HG03066 (cell line): Measurements from ENCODE around the gene EFNA5.
"Not testable (repeated sequence)": the region's sequence is repeated elsewhere in the genome, so short reads cannot be mapped to it uniquely, and the experiment has no call there.

Source experiments
- ATAC-seq: cut with Tn5 transposase; IDR thresholded peaks from one replicate; pipeline ENCODE4 v1.9.1; 2021; ENCODE audit warnings: low read depth; ENCODE audit not compliant: unreplicated experiment

Gene EFNA5

DNA sequence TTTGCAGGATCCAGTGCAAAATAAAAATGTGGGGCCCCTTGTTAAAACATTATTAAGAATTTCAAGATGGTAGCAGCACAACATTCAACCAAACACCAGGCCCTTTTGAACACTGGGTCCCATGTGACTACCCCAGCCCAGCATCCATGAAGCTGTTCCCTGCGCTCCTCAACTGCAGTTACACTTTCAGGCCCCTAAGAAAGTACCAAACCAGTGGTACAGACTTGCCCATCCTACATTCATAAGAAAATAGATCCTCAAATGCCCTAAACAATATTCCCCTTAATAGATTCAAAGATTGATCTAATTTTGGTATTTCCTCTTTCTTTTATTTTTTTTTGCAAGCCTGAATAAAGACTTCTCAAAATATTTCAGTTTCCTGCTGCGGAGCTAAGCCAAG lies 201.7 kb downstream of the EFNA5 start:
- no peak for ATAC-seq

- no peak for ATAC-seq
Measured at GRCh38 chr5:107468276-107468675, 202.5 kb downstream of the EFNA5 start.

- no peak for ATAC-seq
Measured at GRCh38 chr5:107467137-107467932, 203.4 kb downstream of the EFNA5 start.

DNA sequence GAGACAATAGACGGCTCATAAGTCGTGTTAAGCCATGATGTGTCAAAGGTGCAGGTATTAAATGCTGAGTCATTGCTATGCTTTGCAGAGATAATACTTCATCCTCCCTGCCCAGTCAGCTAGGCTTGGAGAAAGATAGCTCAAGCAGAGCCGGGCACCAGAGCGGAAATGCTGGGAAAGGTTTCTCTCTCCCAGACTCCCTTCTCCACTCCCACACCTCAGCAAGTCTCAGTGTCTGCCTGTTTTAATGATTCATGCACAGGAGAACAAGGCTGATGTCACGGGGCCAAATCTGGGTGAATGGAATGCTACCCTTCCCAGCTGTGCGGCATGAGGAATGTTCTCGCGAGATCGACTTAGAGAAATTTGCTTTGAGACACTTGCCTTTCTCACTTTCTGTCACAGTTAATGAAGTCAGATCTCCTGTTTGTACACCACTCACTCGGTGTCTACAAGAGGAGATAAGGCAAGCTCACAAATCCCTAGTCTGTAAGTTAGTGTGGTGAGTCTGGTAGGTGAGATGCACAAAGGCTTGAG lies 204.4 kb downstream of the EFNA5 start:
- no peak for ATAC-seq

DNA sequence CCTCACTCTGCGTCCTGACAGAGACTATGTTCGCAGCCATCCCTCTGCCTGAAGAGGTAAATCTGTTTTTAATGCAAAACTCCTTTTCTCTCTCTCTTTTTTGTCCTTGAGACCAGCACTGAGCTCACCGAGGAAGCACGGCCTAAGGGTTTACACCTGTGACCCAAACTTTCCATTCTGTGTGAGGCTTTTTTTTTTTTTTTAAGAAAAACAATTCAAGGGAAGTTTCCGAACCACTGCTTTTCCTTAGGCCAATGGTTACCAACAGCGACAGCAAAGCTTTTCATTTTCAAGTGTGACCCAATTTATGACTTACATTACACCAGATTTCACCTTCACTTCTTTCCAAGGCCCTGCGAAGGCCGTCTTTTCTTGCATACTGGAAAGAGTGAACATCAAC lies 205.9 kb downstream of the EFNA5 start:
- ATAC-seq: no peak

GRCh38 chr5:107464416-107464815 lies 206.3 kb downstream of the EFNA5 start:
- ATAC-seq: peak; percentile 47

GRCh38 chr5:107463731-107464130 lies 207.0 kb downstream of the EFNA5 start:
- no peak for ATAC-seq

DNA sequence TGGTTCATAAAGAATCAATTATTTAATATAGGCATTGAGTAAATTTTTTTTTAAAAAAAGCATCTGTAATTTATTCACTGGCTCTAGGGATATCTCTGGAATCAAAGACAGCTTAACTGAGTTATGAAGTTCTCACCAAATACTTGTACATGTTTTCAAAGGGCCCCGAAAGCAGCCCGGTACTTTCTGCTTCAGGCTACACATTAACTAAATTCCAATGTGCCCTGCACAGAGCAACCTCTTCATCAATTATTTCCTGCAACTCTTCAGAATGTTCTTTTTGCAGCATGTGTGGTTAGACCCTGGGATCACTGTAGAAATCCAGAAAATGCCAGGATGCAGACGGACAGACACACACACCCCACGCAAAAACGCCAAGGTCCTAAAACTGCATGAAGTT lies 209.0 kb downstream of the EFNA5 start:
- no peak for ATAC-seq

- ATAC-seq: no peak
Measured at GRCh38 chr5:107460789-107461188, 209.9 kb downstream of the EFNA5 start.

DNA sequence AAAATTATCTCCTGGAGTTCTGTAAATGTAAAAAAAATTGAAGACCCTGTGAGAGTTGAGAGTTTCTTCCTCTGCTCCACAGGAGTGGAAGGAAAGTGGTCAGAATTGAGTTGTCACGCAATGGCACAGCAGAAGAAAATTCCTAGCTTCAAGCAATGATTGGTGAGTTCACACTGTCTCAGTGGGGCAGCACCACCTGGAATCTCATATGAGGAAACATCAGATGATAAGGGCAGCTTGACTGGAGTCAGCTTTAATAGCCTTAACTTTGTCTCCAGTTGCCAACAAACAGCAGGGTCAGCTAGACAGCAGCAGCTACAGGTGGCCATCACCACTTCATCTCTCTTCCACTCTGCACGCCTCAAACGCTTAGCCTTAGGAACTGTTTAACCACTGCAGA lies 211.1 kb downstream of the EFNA5 start:
- no peak for ATAC-seq

GRCh38 chr5:107458322-107458721 lies 212.4 kb downstream of the EFNA5 start:
- no peak for ATAC-seq

GRCh38 chr5:107457881-107458280 lies 212.9 kb downstream of the EFNA5 start:
- ATAC-seq: no peak

- ATAC-seq: no peak
Measured at GRCh38 chr5:107457138-107457537, 213.6 kb downstream of the EFNA5 start.

- peak; percentile 82 for ATAC-seq
Measured at GRCh38 chr5:107456281-107456715, 214.4 kb downstream of the EFNA5 start.

DNA sequence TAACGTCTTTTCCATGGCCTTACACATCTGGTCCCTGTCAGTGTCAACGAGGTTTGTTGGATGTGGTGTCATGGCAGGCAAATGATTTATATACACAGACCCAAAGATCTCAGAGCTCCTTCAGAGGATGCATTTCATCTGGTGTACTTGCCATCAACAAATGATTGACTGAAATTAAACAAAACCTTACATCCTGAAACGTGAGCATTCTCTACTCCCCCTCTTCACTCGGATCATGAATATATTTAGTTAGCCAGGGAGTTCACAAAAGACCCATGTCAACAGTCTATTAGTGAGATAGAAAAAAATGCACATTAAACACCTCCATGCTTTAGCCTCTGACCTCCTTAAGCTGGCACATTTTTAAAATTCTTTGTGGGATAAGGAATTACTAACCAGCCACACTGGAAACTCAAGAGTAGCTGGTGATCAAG lies 215.6 kb downstream of the EFNA5 start:
- no peak for ATAC-seq

- not testable (repeated sequence) for ATAC-seq
Measured at GRCh38 chr5:107451827-107452226, 218.9 kb downstream of the EFNA5 start.

DNA sequence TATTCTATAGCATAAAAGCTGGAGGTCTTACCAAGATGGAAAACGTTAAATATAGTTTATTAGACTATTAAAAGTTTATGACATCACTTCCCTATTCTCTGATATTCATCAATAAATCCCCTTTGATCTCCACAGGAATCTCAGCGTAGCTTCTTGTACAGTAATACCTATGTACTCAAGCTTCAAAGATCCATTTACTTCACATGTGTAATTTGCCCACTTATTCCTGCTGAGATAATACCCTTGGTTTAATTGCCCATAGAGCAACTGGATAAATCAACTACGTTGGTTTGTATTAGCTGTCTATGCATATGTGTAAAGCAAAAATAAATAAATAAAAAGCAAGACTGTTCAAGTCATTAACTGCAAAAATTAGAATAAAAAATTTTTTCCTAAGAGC lies 219.7 kb downstream of the EFNA5 start:
- no peak for ATAC-seq

DNA sequence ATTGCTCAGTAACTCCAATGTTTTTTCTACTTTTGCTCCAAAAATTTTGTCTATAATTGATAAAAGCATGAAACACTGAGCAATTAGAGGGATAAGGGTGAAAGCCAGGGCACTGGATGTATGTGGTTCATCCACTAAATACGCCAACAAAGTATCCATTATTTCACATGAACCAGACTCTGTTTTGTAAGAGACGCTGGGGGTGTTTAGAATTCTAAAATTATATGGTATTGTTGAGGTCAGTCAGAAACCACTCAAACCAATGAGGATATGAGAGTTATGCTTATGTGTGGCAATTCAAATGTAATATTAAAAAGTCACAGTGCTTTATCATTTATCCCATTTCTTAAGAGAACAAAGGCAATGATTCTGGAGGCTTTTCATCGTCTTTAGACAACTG lies 220.2 kb downstream of the EFNA5 start:
- ATAC-seq: no peak

- ATAC-seq: no peak
Measured at GRCh38 chr5:107449369-107449768, 221.4 kb downstream of the EFNA5 start.

DNA sequence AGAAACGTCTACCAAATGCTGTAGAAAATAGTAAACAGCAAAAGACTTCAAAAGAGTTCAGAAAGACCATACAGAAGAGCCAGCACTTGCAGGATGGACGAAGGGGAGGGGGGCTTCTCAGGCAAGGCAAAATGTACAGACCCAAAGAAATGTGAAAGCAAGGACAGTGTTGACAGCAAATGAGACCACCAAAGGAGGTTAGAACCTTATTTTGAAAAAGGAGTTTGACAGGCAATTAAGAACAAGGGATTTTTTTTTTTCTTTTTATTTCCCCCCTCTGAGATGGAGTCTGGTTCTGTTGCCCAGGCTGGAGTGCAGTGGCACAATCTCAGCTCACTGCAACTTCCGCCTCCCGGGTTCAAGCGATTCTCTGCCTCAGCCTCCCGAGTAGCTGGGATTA lies 223.2 kb downstream of the EFNA5 start:
- no peak for ATAC-seq

DNA sequence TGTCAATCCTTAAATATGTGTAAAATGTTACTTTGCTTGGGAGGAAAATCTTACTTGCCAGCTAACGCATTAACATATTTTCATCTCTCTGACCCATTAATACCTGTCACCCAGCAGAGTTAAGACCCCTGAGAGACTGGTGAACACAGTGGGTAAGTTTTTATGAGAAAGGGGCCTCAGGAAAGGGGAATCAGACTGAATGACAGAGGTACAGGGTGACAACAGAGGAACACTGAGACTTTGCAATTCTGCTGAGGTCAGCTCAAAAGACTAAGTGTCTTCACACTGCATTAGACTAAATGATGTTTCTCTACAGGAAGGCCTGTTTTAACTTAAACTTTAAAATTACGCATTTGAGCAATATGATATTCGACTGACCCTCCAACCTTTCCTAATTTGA lies 223.8 kb downstream of the EFNA5 start:
- no peak for ATAC-seq

DNA sequence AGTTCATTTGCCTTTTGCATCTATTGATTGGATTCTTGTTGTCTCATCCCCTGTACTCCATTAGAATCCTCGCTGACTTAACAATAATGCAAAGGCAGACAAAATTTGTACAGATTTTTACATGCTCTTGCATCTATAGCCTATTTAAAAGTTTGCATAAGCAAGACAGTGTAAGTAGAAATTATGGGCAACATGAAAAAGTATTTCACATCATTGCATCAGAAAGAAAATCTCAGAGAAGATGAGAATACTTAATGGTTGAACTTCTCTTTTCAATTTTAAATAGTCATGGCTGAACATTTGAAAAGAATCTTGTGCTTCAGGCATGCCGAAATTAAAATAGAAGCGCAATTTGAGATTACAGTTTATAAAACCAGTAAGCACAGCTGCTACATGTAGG lies 226.4 kb downstream of the EFNA5 start:
- ATAC-seq: no peak
